Coronary artery (tissue), 2 donors: ENCODE measurements around the gene IQCK.
"Not testable (repeated sequence)": the region's sequence is repeated elsewhere in the genome, so short reads cannot be mapped to it uniquely, and the experiment has no call there.

Experiments
- DNase-seq: peaks from one replicate; pipeline ENCODE4 v3.0.0-alpha.2; 2017; ENCODE audit warnings: low spot score
- H3K27ac ChIP-seq, 2 donors: fragments of 200-600 bp; sonication (generic); one replicate each; pipeline ENCODE4 v1.5.1; 2016 to 2019
- H3K4me3 ChIP-seq: fragments of 200-600 bp; sonication (generic); 2 replicates; pipeline ENCODE4 v1.5.1; 2016; ENCODE audit warnings: mild to moderate bottlenecking, moderate library complexity
- CTCF ChIP-seq: fragments of 200-600 bp; sonication (generic); IDR thresholded peaks from one replicate; pipeline ENCODE4 v1.5.1; 2019; ENCODE audit warnings: antibody characterized with exemption

Gene IQCK

DNA sequence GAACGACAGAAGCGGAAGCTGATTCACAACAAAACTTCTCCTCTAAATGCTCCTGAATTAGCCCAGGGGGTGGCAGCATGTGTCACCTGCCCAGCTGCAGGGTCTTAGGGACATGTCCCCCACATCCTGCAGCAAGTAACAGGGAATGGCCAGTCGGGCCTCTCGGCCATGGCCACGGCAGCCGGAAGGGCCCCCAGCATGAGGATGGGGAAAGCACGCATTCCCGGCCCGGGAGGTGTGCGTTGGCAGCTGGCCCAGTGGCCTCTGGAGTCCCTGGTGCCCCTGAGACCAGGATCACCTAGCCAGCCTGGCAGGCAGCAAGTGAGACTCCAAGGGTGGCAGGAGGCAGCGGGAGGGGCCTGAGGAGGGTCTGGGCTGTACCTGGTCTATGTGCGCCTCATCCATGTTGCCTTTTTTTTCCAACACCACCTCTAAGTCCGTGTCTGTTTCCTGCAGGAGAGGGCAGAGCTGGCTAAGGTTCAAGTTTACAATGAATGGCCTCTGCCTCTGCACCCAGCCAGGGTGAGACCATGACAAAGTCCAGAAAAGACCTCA is 7.0 kb upstream of the IQCK start:
- H3K27ac ChIP-seq = no peak overlapping the region
- TF ChIP-seq CTCF = no peak
- H3K4me3 ChIP-seq = no peak overlapping the region
- DNase-seq = no peak

DNA sequence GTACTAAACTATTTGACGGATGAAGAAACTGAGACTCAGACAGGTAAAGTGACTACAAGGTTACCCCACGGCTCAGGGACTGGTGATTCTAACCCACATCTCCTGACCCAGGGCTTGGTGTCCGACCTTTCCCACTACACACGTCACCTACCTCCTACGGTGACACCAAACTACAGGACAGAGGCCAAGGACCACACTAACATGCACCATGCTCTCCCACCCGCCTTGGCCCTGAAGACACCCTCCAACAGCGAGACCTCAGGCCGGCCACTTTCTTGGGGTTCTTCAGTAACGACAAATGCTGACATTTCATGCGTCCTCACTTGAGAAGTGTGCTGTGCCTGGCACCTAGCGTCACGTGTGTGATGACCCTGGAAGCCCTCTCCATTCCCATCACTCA is 6.4 kb upstream of the IQCK start:
- DNase-seq = no peak
- Histone ChIP-seq H3K27ac (no peak overlapping the region), H3K4me3 (no peak overlapping the region)
- TF ChIP-seq CTCF = no peak

DNA sequence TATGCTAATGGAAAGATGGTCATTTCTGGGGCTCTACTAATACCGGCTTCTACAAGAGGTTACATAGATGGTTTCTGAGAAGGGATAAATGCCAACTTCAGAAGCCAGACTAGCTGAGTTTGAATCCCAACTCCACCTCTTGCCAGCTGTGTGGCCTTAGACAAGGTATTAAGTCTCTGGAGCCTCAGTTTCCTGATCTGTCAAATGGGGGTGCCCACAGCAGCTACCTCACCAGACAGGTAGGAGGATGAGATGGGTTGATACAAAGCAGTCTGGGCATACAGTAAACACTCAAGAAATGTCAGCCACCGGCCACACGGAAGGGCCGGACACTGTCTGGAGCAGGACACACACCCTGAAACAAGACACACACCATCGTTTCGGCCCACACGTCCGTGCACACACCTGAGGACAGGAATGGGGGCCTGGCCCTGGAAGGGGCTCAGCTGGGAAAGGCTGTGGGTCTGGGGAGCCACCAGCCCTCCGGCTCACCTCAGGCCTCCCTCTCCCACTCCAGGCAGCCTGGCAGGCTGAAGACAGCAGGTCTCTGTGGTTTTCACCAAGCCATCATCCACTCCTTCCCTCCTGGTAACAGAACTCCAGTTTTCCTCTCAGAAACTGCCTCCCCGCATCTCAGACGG is 5.5 kb upstream of the IQCK start:
- no peak overlapping the region for H3K4me3 ChIP-seq
- DNase-seq = no peak
- H3K27ac ChIP-seq = no peak overlapping the region
- TF ChIP-seq CTCF = no peak

GRCh38 chr16:19713697-19714096 is 4.4 kb upstream of the IQCK start:
- TF ChIP-seq CTCF = no peak
- DNase-seq = no peak
- no peak overlapping the region for H3K27ac ChIP-seq
- no peak overlapping the region for H3K4me3 ChIP-seq

DNA sequence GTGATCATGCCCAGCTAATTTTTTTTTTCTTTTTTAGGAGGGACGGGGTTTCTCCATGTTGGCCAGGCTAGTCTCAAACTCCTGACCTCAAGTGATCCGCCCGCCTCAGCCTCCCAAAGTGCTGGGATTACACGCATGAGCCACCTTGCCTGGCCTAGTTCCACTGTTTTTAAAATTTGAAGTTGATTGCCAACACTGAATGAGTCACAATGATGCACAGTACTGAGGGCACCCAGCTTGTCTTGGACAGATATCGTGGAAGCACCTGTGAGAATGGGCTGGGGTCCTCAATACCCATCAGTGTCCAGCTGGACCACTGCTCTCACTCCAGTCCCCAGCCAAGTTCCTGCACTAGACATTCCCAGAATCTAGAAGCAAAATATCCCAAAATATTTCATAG is 2.5 kb upstream of the IQCK start:
- Histone ChIP-seq H3K27ac (no peak overlapping the region), H3K4me3 (no peak overlapping the region)
- TF ChIP-seq CTCF = no peak
- no peak for DNase-seq

DNA sequence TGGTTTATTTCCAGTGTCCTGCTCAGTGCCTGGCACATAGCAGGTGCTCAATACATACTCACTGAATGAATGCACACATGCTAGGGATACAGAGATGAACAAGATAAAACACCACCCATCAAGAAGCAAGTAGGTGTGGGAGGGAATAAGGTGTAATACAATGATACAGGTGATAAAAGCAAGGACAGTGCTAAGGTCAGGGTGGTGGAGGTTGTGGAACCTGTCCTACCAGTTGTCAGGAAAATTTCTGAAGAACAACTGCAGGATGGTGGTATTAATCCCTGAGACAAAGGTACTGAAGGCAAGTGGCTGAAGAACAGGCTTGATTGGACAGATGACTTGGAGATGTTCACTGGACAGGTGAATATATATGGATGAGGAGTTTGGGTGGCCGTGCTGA is 1.9 kb upstream of the IQCK start:
- H3K27ac ChIP-seq = no peak overlapping the region
- DNase-seq = no peak
- H3K4me3 ChIP-seq = no peak overlapping the region
- TF ChIP-seq CTCF = no peak

DNA sequence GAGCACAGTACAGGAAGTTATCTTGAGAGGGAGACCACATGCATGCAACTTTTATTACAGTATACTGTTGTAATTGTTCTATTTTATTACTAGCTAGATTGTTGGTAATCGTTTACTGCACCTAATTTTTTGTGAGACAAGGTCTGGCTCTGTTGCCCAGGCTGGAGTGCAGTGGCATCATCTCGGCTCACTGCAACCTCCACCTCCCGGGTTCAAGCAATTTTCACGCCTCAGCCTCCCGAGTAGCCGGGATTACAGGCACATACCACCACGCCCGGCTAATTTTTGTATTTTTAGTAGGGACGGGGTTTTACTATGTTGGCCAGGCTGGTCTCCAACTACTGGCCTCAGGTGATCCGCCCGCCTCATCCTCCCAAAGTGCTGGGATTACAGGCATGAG is 1.3 kb upstream of the IQCK start:
- not testable (repeated sequence) for H3K27ac ChIP-seq, DNase-seq
- H3K4me3 ChIP-seq = peak overlapping the region; percentile 91
